Spinal cord (tissue), 10 donors: ENCODE data around the gene WDSUB1. TPM values are rescaled to one million over a fixed set of nuclear protein-coding genes. Genes with fewer than 3 reads are reported as not detected.

Experiments
- DNase-seq, 6 donors: peaks; one replicate each; pipeline versions ENCODE4 v3.0.0 to v3.0.0-alpha.2; 2013 to 2015; ENCODE audit warnings: low spot score in 6 of 6, low read depth in 4 of 6
- H3K27ac ChIP-seq: one replicate; pipeline ENCODE4 v1.5.1; 2013; ENCODE audit warnings: low read depth, low read length, control low read depth
- H3K27me3 ChIP-seq: one replicate; pipeline ENCODE4 v1.6.1; 2013; ENCODE audit warnings: low read length; ENCODE audit not compliant: control insufficient read depth, insufficient read depth
- H3K36me3 ChIP-seq: one replicate; pipeline ENCODE4 v1.6.1; 2013; ENCODE audit warnings: low read length; ENCODE audit not compliant: control insufficient read depth, insufficient read depth
- H3K4me1 ChIP-seq: one replicate; pipeline ENCODE4 v1.6.1; 2013; ENCODE audit warnings: low read length; ENCODE audit not compliant: control insufficient read depth, insufficient read depth
- H3K4me3 ChIP-seq: one replicate; pipeline ENCODE4 v1.5.1; 2013; ENCODE audit warnings: low read depth, low read length, control low read depth
- H3K9me3 ChIP-seq: one replicate; pipeline ENCODE4 v1.6.1; 2013; ENCODE audit warnings: low read length; ENCODE audit not compliant: control insufficient read depth, insufficient read depth
- WGBS: methylation state at CpG from one replicate; pipeline ENCODE4 v1.1.5; 2013; ENCODE audit warnings: missing lambda C conversion rate; ENCODE audit not compliant: insufficient coverage; 5-methylcytosine and 5-hydroxymethylcytosine counted together
- polyA plus RNA-seq, 2 donors: library from polyadenylated mRNA; unstranded; fragments of 120-200 nt; gene quantifications; one replicate each; pipeline ENCODE4 v1.2.1, GENCODE V29; 2013; ENCODE audit not compliant: insufficient read length in 2 of 2
- total RNA-seq, 2 donors: library from RNA; depleted of rRNA in 1 of 2; stranded (reverse); fragments of 120-200 nt in 1 of 2; fragments of >200 nt in 1 of 2; gene quantifications; one replicate each; pipeline versions ENCODE4 v1.2.3 to v1.2.4, GENCODE V29; 2013 to 2014
- donor health status: healthy.

The WDSUB1 gene
- total and polyA plus RNA-seq, 4 donors, result 10.4 to 14.6 (median 11.7) TPM

- no peak for DNase-seq
- no peak overlapping the region for H3K4me3 ChIP-seq
- 50% methylated on average over 2 of the region's 7 CpGs for WGBS
These were observed 40.0 kb downstream of the WDSUB1 start for GRCh38 chr2:159246325-159246988.

GRCh38 chr2:159243529-159243928 lies 43.0 kb downstream of the WDSUB1 start:
- H3K4me3 ChIP-seq, result no peak overlapping the region
- H3K27me3 ChIP-seq, result no peaks in the 10 kb centered on the region
- no peak overlapping the region for H3K27ac ChIP-seq
- DNase-seq, result no peak
- H3K4me1 ChIP-seq, result no peaks in the 10 kb centered on the region
- H3K9me3 ChIP-seq, result peaks cover 5% of the 10 kb centered on the region
- no peaks in the 10 kb centered on the region for H3K36me3 ChIP-seq

More at GRCh38 chr2:159246325-159246988, 40.0 kb downstream of the WDSUB1 start:
- Histone ChIP-seq H3K4me1 (no peaks in the 10 kb centered on the region), H3K36me3 (no peaks in the 10 kb centered on the region), H3K27me3 (no peaks in the 10 kb centered on the region), H3K27ac (no peak overlapping the region), H3K9me3 (peaks cover 5% of the 10 kb centered on the region)

GRCh38 chr2:159234868-159235267 lies 51.6 kb downstream of the WDSUB1 start:
- no peaks in the 10 kb centered on the region for H3K9me3 ChIP-seq
- no peaks in the 10 kb centered on the region for H3K4me1 ChIP-seq
- peaks cover 10% of the 10 kb centered on the region for H3K36me3 ChIP-seq
- DNase-seq, result no peak
- no peak overlapping the region for H3K27ac ChIP-seq
- H3K4me3 ChIP-seq, result no peak overlapping the region
- H3K27me3 ChIP-seq, result no peaks in the 10 kb centered on the region
- WGBS, result 100% methylated on average over 3 of the region's 6 CpGs

- Histone ChIP-seq H3K9me3 (no peaks in the 10 kb centered on the region), H3K36me3 (peaks cover 15% of the 10 kb centered on the region), H3K27ac (no peak overlapping the region), H3K27me3 (no peaks in the 10 kb centered on the region), H3K4me3 (no peak overlapping the region), H3K4me1 (peaks cover 8% of the 10 kb centered on the region)
- no CpG with 5 or more reads among the region's 3 CpGs for WGBS
- peak in 2 of 6 donors; percentile 68 to 83 for DNase-seq
These were observed 53.9 kb downstream of the WDSUB1 start for GRCh38 chr2:159232456-159233170.

GRCh38 chr2:159230145-159230877 lies 56.2 kb downstream of the WDSUB1 start:
- WGBS, result 96% methylated on average over 19 of the region's 19 CpGs
- H3K4me1 ChIP-seq, result peaks cover 10% of the 10 kb centered on the region
- no peak for DNase-seq
- no peaks in the 10 kb centered on the region for H3K27me3 ChIP-seq
- peaks cover 18% of the 10 kb centered on the region for H3K36me3 ChIP-seq
- no peaks in the 10 kb centered on the region for H3K9me3 ChIP-seq
- H3K4me3 ChIP-seq, result no peak overlapping the region
- no peak overlapping the region for H3K27ac ChIP-seq

- no peaks in the 10 kb centered on the region for H3K9me3 ChIP-seq
- 88% methylated on average over 12 of the region's 15 CpGs for WGBS
- peaks cover 17% of the 10 kb centered on the region for H3K4me1 ChIP-seq
- DNase-seq, result no peak
- H3K4me3 ChIP-seq, result no peak overlapping the region
- H3K36me3 ChIP-seq, result peaks cover 21% of the 10 kb centered on the region
- no peaks in the 10 kb centered on the region for H3K27me3 ChIP-seq
- H3K27ac ChIP-seq, result no peak overlapping the region
These were observed 56.9 kb downstream of the WDSUB1 start for GRCh38 chr2:159229476-159230144.

- Histone ChIP-seq H3K36me3 (peaks cover 23% of the 10 kb centered on the region), H3K9me3 (no peaks in the 10 kb centered on the region), H3K27ac (no peak overlapping the region), H3K4me1 (peaks cover 17% of the 10 kb centered on the region), H3K4me3 (no peak overlapping the region), H3K27me3 (no peaks in the 10 kb centered on the region)
- WGBS, result 43% methylated on average over 11 of the region's 14 CpGs
- peak in 2 of 6 donors; percentile 55 to 70 for DNase-seq
These were observed 58.4 kb downstream of the WDSUB1 start for GRCh38 chr2:159228081-159228581.

- H3K9me3 ChIP-seq, result no peaks in the 10 kb centered on the region
- H3K4me1 ChIP-seq, result peaks cover 17% of the 10 kb centered on the region
- H3K27me3 ChIP-seq, result no peaks in the 10 kb centered on the region
- peaks cover 23% of the 10 kb centered on the region for H3K36me3 ChIP-seq
- H3K27ac ChIP-seq, result no peak overlapping the region
- no peak overlapping the region for H3K4me3 ChIP-seq
- 29% methylated on average over 2 of the region's 3 CpGs for WGBS
- DNase-seq, result peak in 1 of 6 donors; percentile 14
These were observed 59.0 kb downstream of the WDSUB1 start for GRCh38 chr2:159227467-159227866.

- H3K36me3 ChIP-seq, result peaks cover 23% of the 10 kb centered on the region
- no peaks in the 10 kb centered on the region for H3K9me3 ChIP-seq
- no peak overlapping the region for H3K4me3 ChIP-seq
- DNase-seq, result peak in 1 of 6 donors; percentile 76
- no peaks in the 10 kb centered on the region for H3K27me3 ChIP-seq
- H3K27ac ChIP-seq, result no peak overlapping the region
- peaks cover 17% of the 10 kb centered on the region for H3K4me1 ChIP-seq
These were observed 59.7 kb downstream of the WDSUB1 start for GRCh38 chr2:159226608-159227385.
